ENCODE results near the gene PLA1A.

PLA1A gene

GRCh38 chr3:119630128-119630879 lies 32.6 kb downstream of the PLA1A start:
- Mint-ChIP-seq H3K9me3 (no peaks in the 10 kb centered on the region), H3K4me1 (peaks cover 30% of the 10 kb centered on the region), H3K27ac (peak overlapping the region; percentile 96), H3K4me3 (no peak overlapping the region), H3K27me3 (no peaks in the 10 kb centered on the region), H3K36me3 (no peaks in the 10 kb centered on the region)
- DNase-seq (ENCODE audit: low spot score in 2 of 2) = no peak
- ATAC-seq (ENCODE audit: low read depth) = no peak

GRCh38 chr3:119630880-119631329 lies 33.2 kb downstream of the PLA1A start:
- H3K27ac Mint-ChIP-seq = peak overlapping the region; percentile 39
- no peaks in the 10 kb centered on the region for H3K36me3 Mint-ChIP-seq
- ATAC-seq (ENCODE audit: low read depth) = no peak
- H3K9me3 Mint-ChIP-seq = no peaks in the 10 kb centered on the region
- H3K4me3 Mint-ChIP-seq = no peak overlapping the region
- no peak for DNase-seq (ENCODE audit: low spot score in 2 of 2)
- peaks cover 26% of the 10 kb centered on the region for H3K4me1 Mint-ChIP-seq
- no peaks in the 10 kb centered on the region for H3K27me3 Mint-ChIP-seq

- H3K4me3 Mint-ChIP-seq = no peak overlapping the region
- peaks cover 21% of the 10 kb centered on the region for H3K4me1 Mint-ChIP-seq
- no peaks in the 10 kb centered on the region for H3K27me3 Mint-ChIP-seq
- DNase-seq (ENCODE audit: low spot score in 2 of 2) = no peak
- ATAC-seq (ENCODE audit: low read depth) = no peak
- H3K27ac Mint-ChIP-seq = peak overlapping the region; percentile 39
- H3K9me3 Mint-ChIP-seq = no peaks in the 10 kb centered on the region
- no peaks in the 10 kb centered on the region for H3K36me3 Mint-ChIP-seq
Measured at GRCh38 chr3:119631516-119631915, 33.8 kb downstream of the PLA1A start.

GRCh38 chr3:119632216-119632615 lies 34.5 kb downstream of the PLA1A start:
- no peaks in the 10 kb centered on the region for H3K9me3 Mint-ChIP-seq
- ATAC-seq (ENCODE audit: low read depth) (no peak), DNase-seq (ENCODE audit: low spot score in 2 of 2) (no peak)
- H3K36me3 Mint-ChIP-seq = no peaks in the 10 kb centered on the region
- no peak overlapping the region for H3K27ac Mint-ChIP-seq
- H3K4me1 Mint-ChIP-seq = peaks cover 21% of the 10 kb centered on the region
- no peaks in the 10 kb centered on the region for H3K27me3 Mint-ChIP-seq
- H3K4me3 Mint-ChIP-seq = no peak overlapping the region

- Mint-ChIP-seq H3K36me3 (no peaks in the 10 kb centered on the region), H3K27me3 (no peaks in the 10 kb centered on the region), H3K4me1 (peaks cover 19% of the 10 kb centered on the region), H3K4me3 (no peak overlapping the region), H3K27ac (no peak overlapping the region), H3K9me3 (no peaks in the 10 kb centered on the region)
- DNase-seq (ENCODE audit: low spot score in 2 of 2) (no peak), ATAC-seq (ENCODE audit: low read depth) (no peak)
Measured at GRCh38 chr3:119632829-119633228, 35.1 kb downstream of the PLA1A start.

- no peak overlapping the region for H3K4me3 Mint-ChIP-seq
- H3K36me3 Mint-ChIP-seq = peaks cover 2% of the 10 kb centered on the region
- ATAC-seq (ENCODE audit: low read depth) (no peak), DNase-seq (ENCODE audit: low spot score in 2 of 2) (no peak)
- H3K9me3 Mint-ChIP-seq = no peaks in the 10 kb centered on the region
- H3K4me1 Mint-ChIP-seq = peaks cover 17% of the 10 kb centered on the region
- no peak overlapping the region for H3K27ac Mint-ChIP-seq
- no peaks in the 10 kb centered on the region for H3K27me3 Mint-ChIP-seq
Measured at GRCh38 chr3:119635719-119636118, 38.0 kb downstream of the PLA1A start.

GRCh38 chr3:119636249-119636648 lies 38.6 kb downstream of the PLA1A start:
- peaks cover 4% of the 10 kb centered on the region for H3K36me3 Mint-ChIP-seq
- no peak overlapping the region for H3K4me3 Mint-ChIP-seq
- DNase-seq (ENCODE audit: low spot score in 2 of 2) (no peak), ATAC-seq (ENCODE audit: low read depth) (no peak)
- peaks cover 17% of the 10 kb centered on the region for H3K4me1 Mint-ChIP-seq
- no peak overlapping the region for H3K27ac Mint-ChIP-seq
- H3K27me3 Mint-ChIP-seq = no peaks in the 10 kb centered on the region
- no peaks in the 10 kb centered on the region for H3K9me3 Mint-ChIP-seq

GRCh38 chr3:119636891-119637611 lies 39.4 kb downstream of the PLA1A start:
- Mint-ChIP-seq H3K36me3 (peaks cover 4% of the 10 kb centered on the region), H3K27ac (peak overlapping the region; percentile 39), H3K4me1 (peaks cover 16% of the 10 kb centered on the region), H3K9me3 (no peaks in the 10 kb centered on the region), H3K4me3 (no peak overlapping the region), H3K27me3 (no peaks in the 10 kb centered on the region)
- ATAC-seq (ENCODE audit: low read depth) (no peak), DNase-seq (ENCODE audit: low spot score in 2 of 2) (no peak)

GRCh38 chr3:119637679-119638477 lies 40.2 kb downstream of the PLA1A start:
- peak; percentile 63 for ATAC-seq (ENCODE audit: low read depth)
- peak overlapping the region; percentile 78 for H3K4me3 Mint-ChIP-seq

GRCh38 chr3:119639494-119640350 lies 42.0 kb downstream of the PLA1A start:
- H3K27ac Mint-ChIP-seq = peak overlapping the region; percentile 87
- H3K36me3 Mint-ChIP-seq = peaks cover 4% of the 10 kb centered on the region
- no peaks in the 10 kb centered on the region for H3K27me3 Mint-ChIP-seq
- H3K9me3 Mint-ChIP-seq = no peaks in the 10 kb centered on the region
- no peak overlapping the region for H3K4me3 Mint-ChIP-seq
- DNase-seq (ENCODE audit: low spot score in 2 of 2) (no peak), ATAC-seq (ENCODE audit: low read depth) (no peak)
- peaks cover 14% of the 10 kb centered on the region for H3K4me1 Mint-ChIP-seq

More at GRCh38 chr3:119637679-119638477, 40.2 kb downstream of the PLA1A start:
- no peaks in the 10 kb centered on the region for H3K9me3 Mint-ChIP-seq
- no peaks in the 10 kb centered on the region for H3K27me3 Mint-ChIP-seq
- peaks cover 4% of the 10 kb centered on the region for H3K36me3 Mint-ChIP-seq
- H3K27ac Mint-ChIP-seq = peak overlapping the region; percentile 87
- DNase-seq (ENCODE audit: low spot score in 2 of 2) = peak in 1 of 2 donors; percentile 20
- H3K4me1 Mint-ChIP-seq = peaks cover 14% of the 10 kb centered on the region

GRCh38 chr3:119641416-119641815 lies 43.7 kb downstream of the PLA1A start:
- no peak overlapping the region for H3K27ac Mint-ChIP-seq
- no peaks in the 10 kb centered on the region for H3K9me3 Mint-ChIP-seq
- peaks cover 11% of the 10 kb centered on the region for H3K36me3 Mint-ChIP-seq

GRCh38 chr3:119642746-119643473 lies 45.2 kb downstream of the PLA1A start:
- no peak for DNase-seq (ENCODE audit: low spot score in 2 of 2)
- ATAC-seq (ENCODE audit: low read depth) = no peak
- no peaks in the 10 kb centered on the region for H3K27me3 Mint-ChIP-seq
- peaks cover 15% of the 10 kb centered on the region for H3K36me3 Mint-ChIP-seq
- peaks cover 10% of the 10 kb centered on the region for H3K4me1 Mint-ChIP-seq
- no peaks in the 10 kb centered on the region for H3K9me3 Mint-ChIP-seq
- no peak overlapping the region for H3K27ac Mint-ChIP-seq
- H3K4me3 Mint-ChIP-seq = no peak overlapping the region

More at GRCh38 chr3:119641416-119641815, 43.7 kb downstream of the PLA1A start:
- Mint-ChIP-seq H3K27me3 (no peaks in the 10 kb centered on the region), H3K4me1 (peaks cover 14% of the 10 kb centered on the region), H3K4me3 (no peak overlapping the region)
- no peak for ATAC-seq (ENCODE audit: low read depth)
- no peak for DNase-seq (ENCODE audit: low spot score in 2 of 2)

GRCh38 chr3:119643528-119643927 lies 45.8 kb downstream of the PLA1A start:
- H3K36me3 Mint-ChIP-seq = peaks cover 19% of the 10 kb centered on the region
- no peak overlapping the region for H3K27ac Mint-ChIP-seq
- DNase-seq (ENCODE audit: low spot score in 2 of 2) = no peak
- peaks cover 5% of the 10 kb centered on the region for H3K4me1 Mint-ChIP-seq
- ATAC-seq (ENCODE audit: low read depth) = no peak
- H3K9me3 Mint-ChIP-seq = no peaks in the 10 kb centered on the region
- H3K27me3 Mint-ChIP-seq = no peaks in the 10 kb centered on the region
- H3K4me3 Mint-ChIP-seq = no peak overlapping the region
